Tibial nerve (tissue), 4 donors: ENCODE results near the gene TTC28.

Experiments
- EP300 ChIP-seq, 2 donors: sonication (generic); formaldehyde crosslinking; IDR thresholded peaks; one replicate each; pipeline ENCODE4 v1.6.1; 2017; ENCODE audit warnings: antibody characterized with exemption in 2 of 2, mild to moderate bottlenecking in 1 of 2
- POLR2A ChIP-seq, 2 donors: fragments of 450-650 bp; IDR thresholded peaks; one replicate each; pipeline ENCODE4 v1.6.1; 2017; ENCODE audit warnings: antibody characterized with exemption in 2 of 2, mild to moderate bottlenecking in 2 of 2, moderate library complexity in 2 of 2
- TF ChIP-seq, protein P1 (sequence below), 5 experiments: fragments of 200-600 bp in 3 of 5; fragments of 450-650 bp in 2 of 5; sonication (generic) in 3 of 5; IDR thresholded peaks; one replicate each; pipeline ENCODE4 v1.5.1; 2016 to 2019; ENCODE audit warnings: antibody characterized with exemption in 5 of 5, mild to moderate bottlenecking in 3 of 5, moderate library complexity in 2 of 5

- TF ChIP-seq, protein P1, sequence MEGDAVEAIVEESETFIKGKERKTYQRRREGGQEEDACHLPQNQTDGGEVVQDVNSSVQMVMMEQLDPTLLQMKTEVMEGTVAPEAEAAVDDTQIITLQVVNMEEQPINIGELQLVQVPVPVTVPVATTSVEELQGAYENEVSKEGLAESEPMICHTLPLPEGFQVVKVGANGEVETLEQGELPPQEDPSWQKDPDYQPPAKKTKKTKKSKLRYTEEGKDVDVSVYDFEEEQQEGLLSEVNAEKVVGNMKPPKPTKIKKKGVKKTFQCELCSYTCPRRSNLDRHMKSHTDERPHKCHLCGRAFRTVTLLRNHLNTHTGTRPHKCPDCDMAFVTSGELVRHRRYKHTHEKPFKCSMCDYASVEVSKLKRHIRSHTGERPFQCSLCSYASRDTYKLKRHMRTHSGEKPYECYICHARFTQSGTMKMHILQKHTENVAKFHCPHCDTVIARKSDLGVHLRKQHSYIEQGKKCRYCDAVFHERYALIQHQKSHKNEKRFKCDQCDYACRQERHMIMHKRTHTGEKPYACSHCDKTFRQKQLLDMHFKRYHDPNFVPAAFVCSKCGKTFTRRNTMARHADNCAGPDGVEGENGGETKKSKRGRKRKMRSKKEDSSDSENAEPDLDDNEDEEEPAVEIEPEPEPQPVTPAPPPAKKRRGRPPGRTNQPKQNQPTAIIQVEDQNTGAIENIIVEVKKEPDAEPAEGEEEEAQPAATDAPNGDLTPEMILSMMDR (IDR thresholded peaks at IDR 0.05): no peak
- TF ChIP-seq EP300 (IDR thresholded peaks at IDR 0.05) (no peak), POLR2A (IDR thresholded peaks at IDR 0.05) (no peak)
These were observed 216.7 kb downstream of the TTC28 start for GRCh38 chr22:28462901-28463300.
